ENCODE data around the gene ZNF468.
"Not testable (repeated sequence)": the region's sequence is repeated elsewhere in the genome, so short reads cannot be mapped to it uniquely, and the experiment has no call there.

DNA sequence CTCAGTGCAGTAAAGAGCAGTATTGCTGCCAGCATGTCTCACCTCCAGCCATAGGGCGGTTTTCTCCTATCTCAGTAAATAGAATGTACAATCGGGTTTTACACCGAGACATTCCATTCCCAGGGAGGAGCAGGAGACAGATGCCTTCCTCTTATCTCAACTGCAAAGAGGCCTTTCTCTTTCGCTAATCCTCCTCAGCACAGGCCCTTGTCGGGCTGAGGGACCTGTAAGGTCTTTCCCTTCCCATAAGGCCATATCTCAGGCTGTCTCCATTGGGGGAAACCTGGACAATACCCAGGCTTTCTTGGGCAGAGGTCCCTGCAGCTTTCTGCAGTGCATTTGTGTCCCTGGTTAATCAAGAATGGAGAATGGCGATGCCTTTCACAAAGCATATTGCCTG is 15.6 kb upstream of the ZNF468 start:
- TF ChIP-seq POLR2A (IDR thresholded peaks at IDR 0.05), result not testable (repeated sequence)
- TF ChIP-seq, protein P1, sequence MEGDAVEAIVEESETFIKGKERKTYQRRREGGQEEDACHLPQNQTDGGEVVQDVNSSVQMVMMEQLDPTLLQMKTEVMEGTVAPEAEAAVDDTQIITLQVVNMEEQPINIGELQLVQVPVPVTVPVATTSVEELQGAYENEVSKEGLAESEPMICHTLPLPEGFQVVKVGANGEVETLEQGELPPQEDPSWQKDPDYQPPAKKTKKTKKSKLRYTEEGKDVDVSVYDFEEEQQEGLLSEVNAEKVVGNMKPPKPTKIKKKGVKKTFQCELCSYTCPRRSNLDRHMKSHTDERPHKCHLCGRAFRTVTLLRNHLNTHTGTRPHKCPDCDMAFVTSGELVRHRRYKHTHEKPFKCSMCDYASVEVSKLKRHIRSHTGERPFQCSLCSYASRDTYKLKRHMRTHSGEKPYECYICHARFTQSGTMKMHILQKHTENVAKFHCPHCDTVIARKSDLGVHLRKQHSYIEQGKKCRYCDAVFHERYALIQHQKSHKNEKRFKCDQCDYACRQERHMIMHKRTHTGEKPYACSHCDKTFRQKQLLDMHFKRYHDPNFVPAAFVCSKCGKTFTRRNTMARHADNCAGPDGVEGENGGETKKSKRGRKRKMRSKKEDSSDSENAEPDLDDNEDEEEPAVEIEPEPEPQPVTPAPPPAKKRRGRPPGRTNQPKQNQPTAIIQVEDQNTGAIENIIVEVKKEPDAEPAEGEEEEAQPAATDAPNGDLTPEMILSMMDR (IDR thresholded peaks at IDR 0.05), result not testable (repeated sequence)
